ENCODE data around the gene SLC35G2. TPM values are rescaled to one million over a fixed set of nuclear protein-coding genes. Genes with fewer than 3 reads are reported as not detected.
"Not testable (repeated sequence)": the region's sequence is repeated elsewhere in the genome, so short reads cannot be mapped to it uniquely, and the experiment has no call there.

The SLC35G2 gene
- total RNA-seq: 10.1 TPM
- polyA plus RNA-seq: 8.4 TPM

DNA sequence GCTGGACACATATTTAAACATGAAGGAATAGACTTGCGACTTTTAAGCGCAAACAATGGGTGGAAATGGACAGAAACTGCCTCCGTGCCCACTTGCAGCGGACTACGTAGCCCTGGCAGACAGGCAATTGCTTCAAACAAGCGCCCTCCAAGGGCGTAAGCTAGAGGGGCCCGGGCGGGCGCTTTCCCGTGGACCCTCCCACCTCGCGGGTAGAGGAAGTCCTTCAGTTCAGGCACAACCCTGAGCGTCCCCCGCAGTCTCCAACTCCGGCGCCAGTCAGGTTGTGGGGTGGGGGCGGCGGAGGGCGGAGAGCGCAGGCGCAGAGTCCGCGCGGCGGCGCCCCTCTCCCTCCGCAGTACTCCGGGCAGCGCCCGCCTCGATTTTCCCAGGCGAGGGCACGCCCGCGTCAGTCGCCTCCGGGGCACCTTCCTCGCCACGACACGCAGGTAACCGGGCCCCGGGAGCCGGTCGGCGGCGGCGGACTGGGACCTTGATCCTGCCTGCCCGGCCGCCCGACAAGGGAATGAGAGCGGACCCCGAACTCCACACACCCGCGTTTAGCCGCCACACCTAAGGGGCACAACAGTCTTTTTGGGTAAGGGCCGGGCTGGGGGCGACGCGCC is at the start of gene SLC35G2:
SLC35G2 (plus strand) TSS at position 358 of the 623 bp plus-strand sequence. CDS start 35,335 bp downstream, outside the sequence.
- Histone ChIP-seq H3K4me1 (ENCODE audit: insufficient read depth) (no peaks in the 10 kb centered on the region), H3K4me3 (ENCODE audit: low read depth, low read length) (peak within 1 kb of the TSS; percentile 64), H3K27ac (ENCODE audit: low read depth) (peak within 1 kb of the TSS; percentile 39), H3K36me3 (ENCODE audit: insufficient read depth) (no peaks in the 10 kb centered on the region)
- no peak for DNase-seq (ENCODE audit: extremely low spot score)
- under 1% methylated on average over 60 of the region's 60 CpGs for WGBS

DNA sequence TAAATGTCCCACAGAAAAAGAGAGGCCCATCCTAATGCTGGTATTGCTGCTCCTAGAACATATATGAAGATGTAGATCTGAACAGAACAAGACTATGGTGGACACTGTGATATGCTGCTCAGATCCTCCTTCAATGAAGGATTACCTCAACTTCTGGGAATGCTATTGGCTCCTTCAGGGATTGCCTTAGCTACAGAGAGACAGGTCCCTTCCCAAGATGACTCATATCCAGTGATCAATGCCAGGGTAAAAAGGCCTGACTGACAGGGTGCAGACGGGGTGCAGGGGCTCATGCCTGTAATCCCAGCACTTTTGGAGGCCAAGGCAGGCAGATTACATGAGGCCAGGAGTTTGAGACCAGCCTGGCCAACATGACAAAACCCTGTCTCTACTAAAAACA is 46.2 kb upstream of the SLC35G2 start:
- DNase-seq (ENCODE audit: extremely low spot score): no peak
- Histone ChIP-seq H3K36me3 (ENCODE audit: insufficient read depth) (no peaks in the 10 kb centered on the region), H3K4me3 (ENCODE audit: low read depth, low read length) (no peak overlapping the region), H3K27ac (ENCODE audit: low read depth) (no peak overlapping the region), H3K4me1 (ENCODE audit: insufficient read depth) (no peaks in the 10 kb centered on the region)
- WGBS: 53% methylated on average over 1 of the region's 1 CpG

DNA sequence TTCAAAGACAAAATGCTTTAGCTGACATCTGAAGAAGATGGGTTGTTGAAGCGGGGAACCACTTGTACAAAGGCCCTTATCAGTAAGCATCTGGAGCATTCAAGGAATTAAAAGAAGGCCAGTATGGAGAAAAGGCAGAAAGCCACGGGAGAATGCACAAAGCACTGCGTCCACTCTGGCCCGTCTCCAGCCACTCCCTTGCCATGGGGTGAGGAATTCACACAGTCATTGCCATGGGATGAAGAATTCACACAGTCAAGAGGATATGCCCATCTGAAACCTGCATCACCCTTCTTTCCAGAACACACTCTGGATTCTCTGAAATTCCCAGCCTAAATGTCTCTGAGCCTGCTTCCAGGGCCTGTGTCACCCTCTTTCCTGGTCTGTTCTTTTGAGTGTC is 40.1 kb upstream of the SLC35G2 start:
- no peak overlapping the region for H3K4me3 ChIP-seq (ENCODE audit: low read depth, low read length)
- H3K36me3 ChIP-seq (ENCODE audit: insufficient read depth): no peaks in the 10 kb centered on the region
- no peak overlapping the region for H3K27ac ChIP-seq (ENCODE audit: low read depth)
- H3K4me1 ChIP-seq (ENCODE audit: insufficient read depth): no peaks in the 10 kb centered on the region
- no peak for DNase-seq (ENCODE audit: extremely low spot score)
- WGBS: 52% methylated on average over 4 of the region's 4 CpGs

DNA sequence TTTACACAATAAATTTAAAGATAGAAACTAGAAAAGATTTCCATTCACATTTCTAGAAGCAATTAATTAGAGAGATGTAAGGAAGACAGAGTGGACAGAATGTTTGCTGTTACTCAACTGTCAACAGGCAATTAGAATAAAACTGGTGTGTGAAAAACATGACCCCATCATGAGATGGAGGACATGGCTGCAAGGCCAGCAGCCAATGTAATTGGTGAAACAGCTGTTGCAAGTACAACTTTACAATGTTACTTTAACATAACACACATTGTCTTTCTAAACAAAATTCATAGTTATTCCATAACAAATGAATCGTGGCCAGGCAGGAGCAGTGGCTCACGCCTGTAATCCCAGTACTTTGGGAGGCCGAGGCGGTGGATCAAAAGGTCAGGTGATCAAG is 38.2 kb upstream of the SLC35G2 start:
- Histone ChIP-seq H3K27ac (ENCODE audit: low read depth) (no peak overlapping the region), H3K4me3 (ENCODE audit: low read depth, low read length) (no peak overlapping the region), H3K36me3 (ENCODE audit: insufficient read depth) (no peaks in the 10 kb centered on the region), H3K4me1 (ENCODE audit: insufficient read depth) (no peaks in the 10 kb centered on the region)
- DNase-seq (ENCODE audit: extremely low spot score): no peak
- 73% methylated on average over 4 of the region's 4 CpGs for WGBS

DNA sequence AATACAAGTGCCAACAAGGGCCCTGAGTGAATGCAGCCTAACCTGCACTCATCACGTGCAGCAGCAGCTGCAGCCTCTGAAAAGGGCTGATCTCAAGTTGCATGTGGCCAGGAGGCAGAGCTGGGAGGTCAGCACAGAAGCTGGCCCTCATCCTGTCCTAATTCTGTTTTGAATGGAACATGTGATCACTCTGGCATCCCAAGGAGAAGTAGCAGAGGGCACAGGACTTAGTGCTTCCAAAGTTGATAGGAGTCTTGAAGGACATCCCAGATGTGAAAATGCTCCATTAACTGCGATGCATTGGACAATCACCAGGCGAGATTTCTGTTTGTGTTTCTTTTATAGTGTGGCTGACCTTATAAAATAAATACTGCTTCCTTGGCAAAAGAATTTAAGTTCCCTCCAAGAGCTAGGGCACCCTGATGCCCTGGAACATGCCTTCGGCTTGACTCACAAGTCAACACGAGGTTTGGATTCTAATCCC is 35.2 kb upstream of the SLC35G2 start:
- WGBS: 46% methylated on average over 5 of the region's 5 CpGs
- no peak for DNase-seq (ENCODE audit: extremely low spot score)
- no peak overlapping the region for H3K27ac ChIP-seq (ENCODE audit: low read depth)
- H3K4me3 ChIP-seq (ENCODE audit: low read depth, low read length): no peak overlapping the region
- no peaks in the 10 kb centered on the region for H3K36me3 ChIP-seq (ENCODE audit: insufficient read depth)
- no peaks in the 10 kb centered on the region for H3K4me1 ChIP-seq (ENCODE audit: insufficient read depth)

DNA sequence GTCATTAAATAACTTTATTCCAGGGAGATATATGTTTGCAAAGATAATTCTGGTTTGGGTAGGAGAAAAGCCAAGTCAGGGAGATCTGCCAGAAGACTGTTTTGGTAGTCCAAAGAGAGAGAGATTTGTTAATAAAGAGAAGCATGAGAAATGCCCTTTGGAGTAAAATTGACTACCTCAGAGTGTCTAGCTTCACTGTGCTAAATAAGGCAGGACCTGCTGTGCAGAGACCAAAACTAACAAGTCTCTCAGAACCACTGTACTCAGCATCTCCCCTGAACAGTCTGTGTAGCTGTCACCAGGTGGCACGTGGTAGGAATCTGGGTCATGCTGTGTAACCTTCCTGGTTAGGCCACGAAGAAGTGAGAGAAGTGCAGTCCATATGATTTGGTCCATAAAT is 31.6 kb upstream of the SLC35G2 start:
- Histone ChIP-seq H3K36me3 (ENCODE audit: insufficient read depth) (no peaks in the 10 kb centered on the region), H3K4me3 (ENCODE audit: low read depth, low read length) (no peak overlapping the region), H3K4me1 (ENCODE audit: insufficient read depth) (no peaks in the 10 kb centered on the region), H3K27ac (ENCODE audit: low read depth) (peak overlapping the region; percentile 52)
- DNase-seq (ENCODE audit: extremely low spot score): no peak
- WGBS: 21% methylated on average over 2 of the region's 2 CpGs

DNA sequence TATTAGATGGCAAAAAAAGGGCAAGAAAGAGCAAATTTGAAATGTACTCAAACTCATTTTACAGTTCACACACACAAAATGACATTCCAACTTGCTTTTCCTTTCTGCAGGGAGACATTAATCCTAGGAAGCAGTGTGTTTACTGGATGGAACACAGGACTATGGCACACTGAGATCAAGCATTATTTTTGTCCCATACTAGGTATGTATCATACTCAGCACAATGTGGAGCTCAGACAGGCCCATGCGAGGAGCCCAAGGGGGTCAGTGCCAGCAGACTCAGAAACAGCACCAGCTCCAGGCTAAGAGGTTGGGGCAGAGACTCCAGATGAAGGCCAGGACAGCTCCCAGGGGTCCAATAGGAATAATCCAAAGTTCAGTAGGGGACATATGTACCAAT is 30.8 kb upstream of the SLC35G2 start:
- Histone ChIP-seq H3K4me3 (ENCODE audit: low read depth, low read length) (no peak overlapping the region), H3K4me1 (ENCODE audit: insufficient read depth) (no peaks in the 10 kb centered on the region), H3K36me3 (ENCODE audit: insufficient read depth) (no peaks in the 10 kb centered on the region), H3K27ac (ENCODE audit: low read depth) (no peak overlapping the region)
- no peak for DNase-seq (ENCODE audit: extremely low spot score)
- WGBS: 78% methylated on average over 1 of the region's 1 CpG

DNA sequence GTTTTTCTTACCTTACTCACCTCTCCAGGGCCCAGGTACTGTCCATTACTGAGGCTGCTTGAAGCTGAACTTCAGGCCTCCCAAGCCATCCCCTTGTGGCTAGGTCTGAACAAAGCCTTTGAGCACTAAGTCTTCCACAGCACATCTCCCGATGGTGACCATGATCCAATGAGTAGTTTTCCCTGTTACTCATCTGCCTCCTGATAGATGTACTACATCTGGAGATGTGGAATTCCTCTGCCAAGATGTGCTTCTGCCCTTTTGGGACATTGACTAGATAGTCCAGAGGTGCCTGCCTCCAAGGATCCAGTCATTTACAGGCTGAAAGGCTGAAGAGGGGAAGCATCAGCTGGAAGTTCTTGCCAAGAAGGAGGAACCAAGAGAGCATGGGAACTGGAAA is 28.9 kb upstream of the SLC35G2 start:
- Histone ChIP-seq H3K36me3 (ENCODE audit: insufficient read depth) (no peaks in the 10 kb centered on the region), H3K4me3 (ENCODE audit: low read depth, low read length) (no peak overlapping the region), H3K4me1 (ENCODE audit: insufficient read depth) (no peaks in the 10 kb centered on the region), H3K27ac (ENCODE audit: low read depth) (no peak overlapping the region)
- WGBS: 87% methylated on average over 1 of the region's 1 CpG
- no peak for DNase-seq (ENCODE audit: extremely low spot score)

DNA sequence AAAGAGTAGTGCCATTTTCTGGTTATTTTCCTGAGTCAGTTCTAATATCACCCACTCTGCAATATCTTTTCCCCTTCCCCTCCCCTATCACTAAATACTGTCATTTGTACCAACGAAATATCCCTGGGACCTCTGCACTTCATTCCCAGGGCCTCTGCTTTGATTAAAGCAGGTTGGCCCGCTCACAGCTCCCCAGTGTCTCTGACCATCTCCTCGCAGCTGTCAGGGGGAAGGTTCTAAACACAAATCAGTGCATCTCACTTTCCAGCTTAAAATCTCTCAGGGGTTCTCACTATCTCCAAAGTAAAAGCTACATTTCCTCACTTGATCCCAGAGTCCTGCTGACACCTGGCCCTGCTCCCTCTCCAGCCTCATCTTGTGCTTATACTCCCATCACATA is 28.1 kb upstream of the SLC35G2 start:
- no peak for DNase-seq (ENCODE audit: extremely low spot score)
- H3K36me3 ChIP-seq (ENCODE audit: insufficient read depth): no peaks in the 10 kb centered on the region
- no peak overlapping the region for H3K4me3 ChIP-seq (ENCODE audit: low read depth, low read length)
- H3K4me1 ChIP-seq (ENCODE audit: insufficient read depth): no peaks in the 10 kb centered on the region
- H3K27ac ChIP-seq (ENCODE audit: low read depth): no peak overlapping the region
- WGBS: 92% methylated on average over 3 of the region's 3 CpGs

DNA sequence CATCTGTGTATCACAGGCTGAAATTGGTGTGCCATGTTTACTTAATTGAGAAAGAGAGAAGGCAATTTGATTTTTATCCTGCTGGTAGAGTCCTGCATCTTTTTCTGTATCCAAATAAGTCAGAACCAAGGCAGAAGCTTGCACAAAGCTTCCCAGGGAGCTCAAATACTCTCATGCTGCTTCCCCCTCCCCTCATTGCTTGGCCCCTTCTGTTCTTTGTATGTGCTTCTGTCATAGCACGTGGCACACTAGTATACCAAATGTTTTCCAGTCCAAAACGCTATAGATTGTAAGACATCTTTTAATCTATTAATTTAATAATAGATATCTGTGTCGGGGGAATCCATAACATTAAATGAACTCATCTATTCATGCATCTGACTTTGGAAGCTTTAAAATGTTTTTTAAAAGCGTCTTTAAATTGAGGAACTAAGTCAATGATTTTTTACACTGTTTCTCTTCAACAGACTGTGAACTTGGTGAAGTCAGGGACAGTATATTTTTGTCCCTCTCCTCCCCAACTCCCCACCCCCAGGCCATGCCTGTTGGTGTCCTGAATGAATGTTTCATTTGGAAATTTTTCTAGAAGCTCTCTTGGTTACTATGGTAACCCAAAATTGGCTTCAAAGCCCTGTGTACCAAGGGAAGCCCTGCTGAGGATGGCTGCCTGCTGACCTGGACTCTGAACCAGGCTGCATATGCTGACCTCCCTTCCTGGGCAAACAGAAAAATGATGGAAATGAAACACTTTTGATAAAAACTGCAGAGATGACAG is 26.2 kb upstream of the SLC35G2 start:
- WGBS: 62% methylated on average over 4 of the region's 4 CpGs
- no peak for DNase-seq (ENCODE audit: extremely low spot score)
- Histone ChIP-seq H3K27ac (ENCODE audit: low read depth) (no peak overlapping the region), H3K36me3 (ENCODE audit: insufficient read depth) (no peaks in the 10 kb centered on the region), H3K4me1 (ENCODE audit: insufficient read depth) (no peaks in the 10 kb centered on the region), H3K4me3 (ENCODE audit: low read depth, low read length) (no peak overlapping the region)

DNA sequence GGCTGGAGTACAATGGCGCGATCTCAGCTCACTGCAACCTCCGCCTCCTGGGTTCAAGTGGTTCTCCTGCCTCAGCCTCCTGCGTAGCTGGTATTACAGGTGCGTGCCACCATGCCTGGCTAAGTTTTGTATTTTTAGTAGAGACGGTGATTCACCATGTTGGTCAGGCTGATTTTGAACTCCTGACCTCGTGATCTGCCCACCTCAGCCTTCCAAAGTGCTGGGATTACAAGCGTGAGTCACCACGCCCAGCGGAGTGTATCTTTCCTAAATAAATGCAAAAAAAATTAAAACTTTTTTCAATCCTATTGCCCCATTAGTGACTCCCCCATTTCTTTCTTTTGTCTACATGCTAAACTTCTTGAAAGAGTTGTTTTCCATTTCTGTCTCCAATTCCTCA is 17.8 kb upstream of the SLC35G2 start:
- H3K4me3 ChIP-seq (ENCODE audit: low read depth, low read length); DNase-seq (ENCODE audit: extremely low spot score); H3K36me3 ChIP-seq (ENCODE audit: insufficient read depth); H3K27ac ChIP-seq (ENCODE audit: low read depth); H3K4me1 ChIP-seq (ENCODE audit: insufficient read depth): not testable (repeated sequence)
- WGBS: 97% methylated on average over 10 of the region's 10 CpGs

DNA sequence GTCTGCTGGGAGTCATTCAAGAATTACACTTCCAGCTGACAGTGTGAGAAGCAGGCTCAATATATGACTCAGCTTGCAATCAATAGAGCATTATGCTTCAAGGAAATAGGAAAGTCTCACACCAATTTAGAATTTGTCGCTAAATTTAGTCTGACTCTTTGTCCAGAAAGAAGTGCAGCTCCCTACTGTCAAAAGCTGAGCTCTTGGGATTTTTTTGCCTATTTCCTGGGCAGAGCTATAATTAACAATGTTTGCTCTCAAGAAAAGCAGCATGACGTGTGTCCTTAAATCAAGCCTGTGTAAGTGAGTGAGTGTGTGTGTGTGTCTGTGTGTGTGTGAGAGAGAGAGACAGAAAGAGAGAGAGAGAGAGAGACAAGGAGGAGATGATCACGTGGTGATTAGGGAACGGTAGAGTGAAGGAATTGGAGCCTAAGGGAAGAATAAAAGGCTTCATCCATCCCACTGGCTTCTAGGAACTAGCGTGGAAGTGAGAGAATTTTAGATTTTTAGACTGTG is 16.4 kb upstream of the SLC35G2 start:
- WGBS: 42% methylated on average over 5 of the region's 5 CpGs
- no peak for DNase-seq (ENCODE audit: extremely low spot score)
- no peak overlapping the region for H3K27ac ChIP-seq (ENCODE audit: low read depth)
- no peak overlapping the region for H3K4me3 ChIP-seq (ENCODE audit: low read depth, low read length)
- H3K36me3 ChIP-seq (ENCODE audit: insufficient read depth): no peaks in the 10 kb centered on the region
- H3K4me1 ChIP-seq (ENCODE audit: insufficient read depth): no peaks in the 10 kb centered on the region

DNA sequence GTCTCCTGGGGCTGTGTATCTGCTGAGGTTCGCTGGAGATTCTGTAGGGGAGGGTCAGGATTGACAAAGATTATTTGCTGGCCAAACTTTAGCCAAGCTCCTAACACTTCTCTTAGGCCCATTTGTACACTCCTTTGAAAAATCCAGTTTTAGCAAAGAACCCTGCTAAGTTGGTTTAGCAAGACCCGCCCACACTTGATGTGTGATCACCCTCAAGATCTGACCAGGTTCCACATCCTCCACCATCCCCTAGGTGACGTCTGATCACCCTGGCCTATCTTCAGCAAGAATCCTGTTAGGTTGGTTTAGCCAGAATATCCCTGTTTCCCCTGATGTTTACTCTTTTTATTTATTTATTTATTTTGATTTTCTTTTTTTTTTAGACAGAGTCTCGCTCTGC is 14.8 kb upstream of the SLC35G2 start:
- no peak overlapping the region for H3K27ac ChIP-seq (ENCODE audit: low read depth)
- H3K4me1 ChIP-seq (ENCODE audit: insufficient read depth): no peaks in the 10 kb centered on the region
- H3K4me3 ChIP-seq (ENCODE audit: low read depth, low read length): no peak overlapping the region
- 88% methylated on average over 4 of the region's 4 CpGs for WGBS
- H3K36me3 ChIP-seq (ENCODE audit: insufficient read depth): no peaks in the 10 kb centered on the region
- no peak for DNase-seq (ENCODE audit: extremely low spot score)

DNA sequence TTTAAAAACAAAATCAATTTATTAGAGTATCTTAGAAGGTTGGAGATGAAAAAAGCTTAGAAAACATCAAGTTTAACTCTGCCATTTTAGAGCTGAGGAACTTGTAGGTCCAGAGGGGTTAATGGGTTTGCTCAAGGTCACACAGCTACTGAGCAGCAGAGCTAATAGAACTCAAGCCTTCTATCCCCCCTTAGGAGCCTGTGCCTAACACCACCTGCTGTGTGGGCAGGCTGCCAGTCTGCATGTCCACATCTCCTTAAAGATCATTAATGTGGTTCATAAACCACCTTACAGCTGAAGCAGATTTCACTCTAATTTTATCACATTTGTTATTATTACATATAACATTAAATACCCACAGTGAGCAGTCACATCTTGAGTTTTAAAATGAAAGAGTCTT is 14.1 kb upstream of the SLC35G2 start:
- H3K27ac ChIP-seq (ENCODE audit: low read depth): no peak overlapping the region
- no peak for DNase-seq (ENCODE audit: extremely low spot score)

More for the DNA sequence above, 14.1 kb upstream of the SLC35G2 start:
- no peaks in the 10 kb centered on the region for H3K36me3 ChIP-seq (ENCODE audit: insufficient read depth)
- no peak overlapping the region for H3K4me3 ChIP-seq (ENCODE audit: low read depth, low read length)
- H3K4me1 ChIP-seq (ENCODE audit: insufficient read depth): no peaks in the 10 kb centered on the region
